ENCODE data around the gene GNG4. TPM values are rescaled to one million over a fixed set of nuclear protein-coding genes. Genes with fewer than 3 reads are reported as not detected.

The GNG4 gene
- total RNA-seq, 4 donors from 2014 or later = 0.42 to 6.3 (median 0.98) TPM; not detected in 1

DNA sequence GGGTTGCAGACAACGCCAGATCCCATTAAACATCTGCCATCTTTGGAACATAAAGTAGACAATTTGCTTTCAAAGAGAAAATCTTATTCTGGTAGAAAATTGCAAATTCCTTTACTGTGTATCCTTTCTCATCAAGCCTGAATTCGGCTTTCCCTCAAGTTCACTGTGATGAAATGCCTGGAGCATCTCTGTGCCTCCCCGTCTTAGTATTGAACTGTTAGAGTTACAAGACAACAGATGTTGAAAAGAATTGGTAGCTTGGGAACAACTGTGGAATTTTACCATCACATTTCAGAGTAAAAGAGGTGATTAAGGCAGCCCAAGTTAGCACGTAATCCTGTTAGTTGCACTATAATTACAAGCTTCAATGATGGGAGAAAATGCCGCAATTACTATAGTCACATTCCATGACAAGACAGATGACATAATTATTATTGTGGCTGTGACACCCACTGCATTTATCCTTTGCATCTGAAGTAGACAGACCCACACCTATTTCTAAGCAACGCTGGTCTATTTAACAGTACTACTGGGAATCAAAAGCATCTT, 90.9 kb downstream of the GNG4 start:
- Histone ChIP-seq H3K36me3 (no peaks in the 10 kb centered on the region), H3K27ac (no peak overlapping the region), H3K27me3 (no peaks in the 10 kb centered on the region), H3K4me3 (no peak overlapping the region), H3K9me3 (peaks cover 0 to 10% (median 0%) of the 10 kb centered on the region in 4 donors), H3K4me1 (no peaks in the 10 kb centered on the region)
- no peak for TF ChIP-seq CTCF (IDR thresholded peaks at IDR 0.05)
- TF ChIP-seq EP300 (IDR thresholded peaks at IDR 0.05) = no peak
- no peak for TF ChIP-seq POLR2A (IDR thresholded peaks at IDR 0.05)
- WGBS, 2 donors = 63 to 73% methylated on average over 6 of the region's 6 CpGs
- no peak for DNase-seq (ENCODE audit: low spot score in 2 of 2)

- TF ChIP-seq POLR2A (IDR thresholded peaks at IDR 0.05) (no peak), EP300 (IDR thresholded peaks at IDR 0.05) (no peak), CTCF (IDR thresholded peaks at IDR 0.05) (no peak)
- Histone ChIP-seq H3K27ac (no peak overlapping the region), H3K4me3 (no peak overlapping the region), H3K27me3 (no peaks in the 10 kb centered on the region), H3K36me3 (no peaks in the 10 kb centered on the region), H3K9me3 (peaks cover 0 to 4% (median 0%) of the 10 kb centered on the region in 4 donors), H3K4me1 (no peaks in the 10 kb centered on the region)
- no peak for DNase-seq (ENCODE audit: low spot score in 2 of 2)
- WGBS, 2 donors = 85 to 88% methylated on average over 8 of the region's 8 CpGs
Observed at GRCh38 chr1:235557495-235557894, 92.1 kb downstream of the GNG4 start.

DNA sequence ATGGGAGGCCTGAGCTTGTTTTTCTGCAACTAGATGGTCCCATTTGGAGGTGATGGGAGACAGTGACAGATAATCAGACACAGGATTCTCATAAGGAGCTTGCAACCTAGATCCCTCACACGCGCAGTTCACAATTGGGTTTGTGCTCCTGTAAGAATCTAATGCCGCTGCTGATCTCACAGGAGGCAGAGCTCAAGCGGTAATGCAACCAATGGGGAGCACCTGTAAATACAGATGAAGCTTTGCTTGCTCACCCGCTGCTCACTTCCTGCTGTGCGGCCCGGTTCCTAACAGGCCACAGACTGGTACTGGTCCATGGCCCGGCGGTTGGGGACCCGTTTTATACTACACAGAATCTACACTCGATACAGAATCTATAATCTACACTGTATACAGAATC, 92.8 kb downstream of the GNG4 start:
- no peaks in the 10 kb centered on the region for H3K9me3 ChIP-seq
- H3K4me3 ChIP-seq = no peak overlapping the region
- H3K27me3 ChIP-seq = no peaks in the 10 kb centered on the region
- DNase-seq (ENCODE audit: low spot score in 2 of 2) = no peak
- H3K36me3 ChIP-seq = no peaks in the 10 kb centered on the region
- H3K4me1 ChIP-seq = no peaks in the 10 kb centered on the region
- no peak for TF ChIP-seq EP300 (IDR thresholded peaks at IDR 0.05)
- TF ChIP-seq POLR2A (IDR thresholded peaks at IDR 0.05) = no peak
- no peak for TF ChIP-seq CTCF (IDR thresholded peaks at IDR 0.05)
- 93 to 95% methylated on average over 10 to 11 of the region's 11 CpGs for whole genome bisulfite sequencing, 2 donors
- no peak overlapping the region for H3K27ac ChIP-seq

- Histone ChIP-seq H3K4me1 (no peaks in the 10 kb centered on the region), H3K4me3 (no peak overlapping the region), H3K9me3 (no peaks in the 10 kb centered on the region), H3K27me3 (no peaks in the 10 kb centered on the region), H3K27ac (no peak overlapping the region), H3K36me3 (no peaks in the 10 kb centered on the region)
- TF ChIP-seq CTCF (IDR thresholded peaks at IDR 0.05) = no peak
- no peak for TF ChIP-seq POLR2A (IDR thresholded peaks at IDR 0.05)
- no peak for TF ChIP-seq EP300 (IDR thresholded peaks at IDR 0.05)
- DNase-seq (ENCODE audit: low spot score in 2 of 2) = no peak
- 80 to 82% methylated on average over 5 of the region's 5 CpGs for WGBS, 2 donors
Observed at GRCh38 chr1:235553112-235553551, 96.5 kb downstream of the GNG4 start.

- Histone ChIP-seq H3K27me3 (peaks cover 0 to under 1% of the 10 kb centered on the region in 2 donors), H3K4me1 (no peaks in the 10 kb centered on the region), H3K9me3 (no peaks in the 10 kb centered on the region), H3K36me3 (no peaks in the 10 kb centered on the region), H3K4me3 (no peak overlapping the region), H3K27ac (no peak overlapping the region)
- TF ChIP-seq POLR2A (IDR thresholded peaks at IDR 0.05) = no peak
- no peak for TF ChIP-seq CTCF (IDR thresholded peaks at IDR 0.05)
- TF ChIP-seq EP300 (IDR thresholded peaks at IDR 0.05) = no peak
- 75 to 84% methylated on average over 10 of the region's 10 CpGs for WGBS, 2 donors
- DNase-seq (ENCODE audit: low spot score in 2 of 2) = no peak
Observed at GRCh38 chr1:235552146-235552716, 97.4 kb downstream of the GNG4 start.

All from tibial nerve (tissue), 4 donors.